GM23338 (cell line): Measurements from ENCODE around the gene PFKP. TPM values are rescaled to one million over a fixed set of nuclear protein-coding genes. Genes with fewer than 3 reads are reported as not detected.

Source experiments
- ATAC-seq: fragments of 200-7000 bp; cut with Tn5 transposase; 3 replicates; pipeline ENCODE4 v1.9.1; 2020
- DNase-seq: peaks from one replicate; pipeline ENCODE4 v3.0.0-alpha.2; 2015; ENCODE audit warnings: low spot score
- H2AFZ ChIP-seq: fragments of 200-600 bp; sonication (generic); 2 replicates; pipeline ENCODE4 v1.8.0; 2016; ENCODE audit warnings: antibody characterized with exemption, mild to moderate bottlenecking, moderate library complexity
- H3F3A ChIP-seq: fragments of 200-600 bp; sonication (generic); replicated peaks from 2 replicates; pipeline ENCODE4 v1.8.0; 2017; ENCODE audit warnings: antibody characterized with exemption, mixed run types, low read depth
- H3K27ac ChIP-seq: fragments of 200-600 bp; sonication (generic); 2 replicates; pipeline ENCODE4 v1.6.1; 2016; ENCODE audit warnings: low read depth
- H3K27me3 ChIP-seq: fragments of 200-600 bp; sonication (generic); 2 replicates; pipeline ENCODE4 v1.8.0; 2016; ENCODE audit warnings: mild to moderate bottlenecking, mixed run types, moderate library complexity; ENCODE audit not compliant: insufficient read depth
- H3K36me3 ChIP-seq: fragments of 200-600 bp; sonication (generic); 2 replicates; pipeline ENCODE4 v1.8.0; 2016; ENCODE audit warnings: mild to moderate bottlenecking; ENCODE audit not compliant: insufficient read depth
- H3K4me1 ChIP-seq: fragments of 200-600 bp; sonication (generic); 2 replicates; pipeline ENCODE4 v1.8.0; 2016; ENCODE audit warnings: mild to moderate bottlenecking, moderate library complexity; ENCODE audit not compliant: insufficient read depth
- H3K4me2 ChIP-seq: fragments of 200-600 bp; sonication (generic); 2 replicates; pipeline ENCODE4 v1.7.1; 2017; ENCODE audit warnings: mixed run types
- H3K4me3 ChIP-seq: fragments of 200-600 bp; sonication (generic); 2 replicates; pipeline ENCODE4 v1.6.1; 2016; ENCODE audit warnings: mixed run types
- H3K79me2 ChIP-seq: fragments of 200-600 bp; sonication (generic); replicated peaks from 2 replicates; pipeline ENCODE4 v1.8.0; 2017; ENCODE audit warnings: mild to moderate bottlenecking; ENCODE audit not compliant: insufficient read depth
- H3K9me2 ChIP-seq: fragments of 200-600 bp; sonication (generic); 2 replicates; pipeline ENCODE4 v1.8.0; 2017; ENCODE audit not compliant: insufficient read depth
- H4K20me1 ChIP-seq: fragments of 200-600 bp; sonication (generic); replicated peaks from 2 replicates; pipeline ENCODE4 v1.8.0; 2017; ENCODE audit warnings: mild to moderate bottlenecking; ENCODE audit not compliant: insufficient read depth
- H3K27ac Mint-ChIP-seq: 2 replicates; pipeline ENCODE4 v1.8.0; 2020; ENCODE audit warnings: inconsistent platforms, mild to moderate bottlenecking, moderate library complexity, mixed read lengths
- H3K27me3 Mint-ChIP-seq: 3 replicates; pipeline ENCODE4 v1.8.0; 2022; ENCODE audit warnings: low read depth, mild to moderate bottlenecking, moderate library complexity, mixed read lengths, inconsistent platforms; ENCODE audit not compliant: insufficient read depth, poor library complexity
- H3K36me3 Mint-ChIP-seq: 3 replicates; pipeline ENCODE4 v1.8.0; 2021; ENCODE audit warnings: low read depth, mild to moderate bottlenecking, inconsistent platforms, moderate library complexity, mixed read lengths
- H3K4me1 Mint-ChIP-seq: 3 replicates; pipeline ENCODE4 v1.8.0; 2020; ENCODE audit warnings: mild to moderate bottlenecking, inconsistent platforms, mixed read lengths
- H3K4me3 Mint-ChIP-seq: 3 replicates; pipeline ENCODE4 v1.8.0; 2021; ENCODE audit warnings: moderate library complexity, mild to moderate bottlenecking, inconsistent platforms, mixed read lengths
- H3K9me3 Mint-ChIP-seq: 3 replicates; pipeline ENCODE4 v1.8.0; 2020; ENCODE audit warnings: moderate library complexity, mild to moderate bottlenecking, inconsistent platforms, mixed read lengths
- EZH2phosphoT487 ChIP-seq: fragments of 200-600 bp; sonication (generic); IDR thresholded peaks from one replicate; pipeline ENCODE4 v1.8.1; 2018; ENCODE audit warnings: antibody characterized with exemption; ENCODE audit not compliant: unreplicated experiment
- NANOG ChIP-seq: IDR thresholded peaks from 2 replicates; pipeline ENCODE4 v1.6.1; 2016; ENCODE audit warnings: antibody characterized with exemption, borderline replicate concordance
- STAT1 ChIP-seq: IDR thresholded peaks from one replicate; pipeline ENCODE4 v1.6.1; 2016; ENCODE audit warnings: antibody characterized with exemption; ENCODE audit not compliant: unreplicated experiment
- ZNF114 ChIP-seq: fragments of 250-450 bp; sonication (Bioruptor Pico); IDR thresholded peaks from 2 replicates; pipeline ENCODE4 v1.5.0; 2020; ENCODE audit warnings: mild to moderate bottlenecking, moderate library complexity
- polyA plus RNA-seq: library from polyadenylated mRNA; unstranded; fragments of >200 nt; fragmentation: Nextera tagmentation; extraction: Ambion mirVana; gene quantifications from 2 replicates; pipeline ENCODE4 v1.2.1, GENCODE V29; 2016
- total RNA-seq: library from RNA; depleted of rRNA; stranded (reverse); fragments of >200 nt; shearing (Covaris generic); gene quantifications from 2 replicates; pipeline ENCODE4 v1.2.3, GENCODE V29; 2014
- TF ChIP-seq, protein P1 (sequence below), 2 experiments: fragments of 200-600 bp in 1 of 2; sonication (generic) in 1 of 2; conservative IDR thresholded peaks; 2 replicates each; pipeline versions ENCODE4 v1.5.1 to v1.6.1; 2016 to 2017; ENCODE audit warnings: antibody characterized with exemption in 2 of 2, low read depth in 2 of 2, mild to moderate bottlenecking in 2 of 2, moderate library complexity in 1 of 2
- TF ChIP-seq, protein P2 (sequence below): fragments of 250-450 bp; sonication (Bioruptor Pico); IDR thresholded peaks from 2 replicates; pipeline ENCODE4 v1.5.0; 2020; ENCODE audit warnings: mild to moderate bottlenecking, moderate library complexity

Gene PFKP
- total and polyA plus RNA-seq, 2 experiments from 2014 or later, result 56.3 to 120 TPM

DNA sequence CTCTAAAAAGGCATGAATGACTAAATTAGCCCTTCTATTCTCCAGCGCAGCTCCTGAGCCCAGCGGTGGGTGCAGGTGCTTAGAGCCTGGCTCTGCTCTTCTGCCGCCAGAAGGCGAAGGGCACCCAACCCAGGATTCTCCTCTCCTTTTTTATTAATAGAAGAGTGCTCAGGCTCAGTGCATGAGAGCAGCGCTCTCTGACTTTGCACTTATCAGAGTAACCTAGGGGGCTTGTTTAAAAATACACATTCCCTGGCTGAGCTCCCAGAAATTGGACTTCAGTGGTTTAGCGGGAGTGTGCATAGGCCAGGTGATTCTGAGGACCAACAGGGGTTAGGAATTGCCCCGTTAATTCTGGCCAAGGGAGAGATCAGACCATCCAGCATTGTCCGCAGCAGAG lies 1.7 kb upstream of the PFKP start (continued):
- TF ChIP-seq, protein P1, sequence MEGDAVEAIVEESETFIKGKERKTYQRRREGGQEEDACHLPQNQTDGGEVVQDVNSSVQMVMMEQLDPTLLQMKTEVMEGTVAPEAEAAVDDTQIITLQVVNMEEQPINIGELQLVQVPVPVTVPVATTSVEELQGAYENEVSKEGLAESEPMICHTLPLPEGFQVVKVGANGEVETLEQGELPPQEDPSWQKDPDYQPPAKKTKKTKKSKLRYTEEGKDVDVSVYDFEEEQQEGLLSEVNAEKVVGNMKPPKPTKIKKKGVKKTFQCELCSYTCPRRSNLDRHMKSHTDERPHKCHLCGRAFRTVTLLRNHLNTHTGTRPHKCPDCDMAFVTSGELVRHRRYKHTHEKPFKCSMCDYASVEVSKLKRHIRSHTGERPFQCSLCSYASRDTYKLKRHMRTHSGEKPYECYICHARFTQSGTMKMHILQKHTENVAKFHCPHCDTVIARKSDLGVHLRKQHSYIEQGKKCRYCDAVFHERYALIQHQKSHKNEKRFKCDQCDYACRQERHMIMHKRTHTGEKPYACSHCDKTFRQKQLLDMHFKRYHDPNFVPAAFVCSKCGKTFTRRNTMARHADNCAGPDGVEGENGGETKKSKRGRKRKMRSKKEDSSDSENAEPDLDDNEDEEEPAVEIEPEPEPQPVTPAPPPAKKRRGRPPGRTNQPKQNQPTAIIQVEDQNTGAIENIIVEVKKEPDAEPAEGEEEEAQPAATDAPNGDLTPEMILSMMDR (conservative IDR thresholded peaks at IDR 0.05; ENCODE audit: low read depth in 2 of 2), result no peak
- TF ChIP-seq EZH2phosphoT487, result no peak

DNA sequence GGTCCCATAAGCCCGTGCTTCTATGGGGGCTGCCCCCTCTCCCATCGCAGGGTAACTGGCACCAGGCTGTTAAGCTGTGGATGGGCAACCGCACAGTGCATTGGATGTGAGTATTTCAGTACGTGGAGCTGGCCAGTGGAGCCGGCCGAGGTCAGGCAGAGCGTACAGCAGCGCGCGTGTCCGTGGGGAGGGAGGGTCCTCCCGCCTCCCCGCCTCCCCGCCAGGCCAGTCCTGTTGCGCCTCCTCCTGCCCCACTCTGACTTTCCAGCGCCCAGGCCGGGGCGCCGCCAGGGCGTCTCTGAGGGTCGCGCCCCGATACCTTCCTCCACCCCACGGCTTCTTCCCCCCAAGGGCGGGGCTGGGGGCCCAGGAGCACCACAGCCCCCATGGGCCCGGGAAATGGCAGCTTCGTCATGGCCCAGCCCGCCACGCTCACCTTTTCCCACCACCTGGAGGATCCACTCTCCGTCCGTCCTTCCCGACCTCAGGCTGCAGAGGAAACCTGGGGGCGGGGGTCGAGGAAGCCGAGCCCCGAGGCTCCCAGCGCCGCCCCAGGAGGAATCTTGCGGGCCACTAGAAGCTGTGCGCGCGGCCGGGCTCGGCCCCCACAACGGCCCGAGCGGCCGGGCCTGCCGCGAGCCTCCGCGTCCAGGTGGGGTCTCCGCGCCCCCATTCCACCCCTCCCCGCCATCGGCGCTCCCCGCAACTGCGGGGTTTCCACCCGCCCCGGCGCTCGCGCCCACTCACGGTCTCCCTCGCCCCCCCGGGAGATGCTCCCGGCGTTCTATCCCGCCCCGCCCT lies 831 bp upstream of the PFKP start:
- Mint-ChIP-seq H3K4me3 (peak overlapping the region; percentile 70), H3K9me3 (no peaks in the 10 kb centered on the region), H3K4me1 (peaks cover 17% of the 10 kb centered on the region), H3K36me3 (peaks cover 23% of the 10 kb centered on the region), H3K27ac (no peak overlapping the region), H3K27me3 (peaks cover 33% of the 10 kb centered on the region)
- peak; percentile 41 for DNase-seq
- peak; percentile 28 for ATAC-seq
- H3K4me1 ChIP-seq, result peaks cover 13% of the 10 kb centered on the region; the same call in 1 of the 2 replicates
- peak overlapping the region; percentile 91 for H3K4me2 ChIP-seq
- peaks cover 26% of the 10 kb centered on the region for H3K79me2 ChIP-seq
- no peaks in the 10 kb centered on the region for H3K9me2 ChIP-seq
- TF ChIP-seq, protein P1 (conservative IDR thresholded peaks at IDR 0.05; ENCODE audit: low read depth in 2 of 2), result no peak; a peak in 1 of 4 replicates
- TF ChIP-seq NANOG (no peak), EZH2phosphoT487 (no peak), STAT1 (no peak), ZNF114 (CRISPR knock-in tag) (no peak)
- TF ChIP-seq, protein P2, sequence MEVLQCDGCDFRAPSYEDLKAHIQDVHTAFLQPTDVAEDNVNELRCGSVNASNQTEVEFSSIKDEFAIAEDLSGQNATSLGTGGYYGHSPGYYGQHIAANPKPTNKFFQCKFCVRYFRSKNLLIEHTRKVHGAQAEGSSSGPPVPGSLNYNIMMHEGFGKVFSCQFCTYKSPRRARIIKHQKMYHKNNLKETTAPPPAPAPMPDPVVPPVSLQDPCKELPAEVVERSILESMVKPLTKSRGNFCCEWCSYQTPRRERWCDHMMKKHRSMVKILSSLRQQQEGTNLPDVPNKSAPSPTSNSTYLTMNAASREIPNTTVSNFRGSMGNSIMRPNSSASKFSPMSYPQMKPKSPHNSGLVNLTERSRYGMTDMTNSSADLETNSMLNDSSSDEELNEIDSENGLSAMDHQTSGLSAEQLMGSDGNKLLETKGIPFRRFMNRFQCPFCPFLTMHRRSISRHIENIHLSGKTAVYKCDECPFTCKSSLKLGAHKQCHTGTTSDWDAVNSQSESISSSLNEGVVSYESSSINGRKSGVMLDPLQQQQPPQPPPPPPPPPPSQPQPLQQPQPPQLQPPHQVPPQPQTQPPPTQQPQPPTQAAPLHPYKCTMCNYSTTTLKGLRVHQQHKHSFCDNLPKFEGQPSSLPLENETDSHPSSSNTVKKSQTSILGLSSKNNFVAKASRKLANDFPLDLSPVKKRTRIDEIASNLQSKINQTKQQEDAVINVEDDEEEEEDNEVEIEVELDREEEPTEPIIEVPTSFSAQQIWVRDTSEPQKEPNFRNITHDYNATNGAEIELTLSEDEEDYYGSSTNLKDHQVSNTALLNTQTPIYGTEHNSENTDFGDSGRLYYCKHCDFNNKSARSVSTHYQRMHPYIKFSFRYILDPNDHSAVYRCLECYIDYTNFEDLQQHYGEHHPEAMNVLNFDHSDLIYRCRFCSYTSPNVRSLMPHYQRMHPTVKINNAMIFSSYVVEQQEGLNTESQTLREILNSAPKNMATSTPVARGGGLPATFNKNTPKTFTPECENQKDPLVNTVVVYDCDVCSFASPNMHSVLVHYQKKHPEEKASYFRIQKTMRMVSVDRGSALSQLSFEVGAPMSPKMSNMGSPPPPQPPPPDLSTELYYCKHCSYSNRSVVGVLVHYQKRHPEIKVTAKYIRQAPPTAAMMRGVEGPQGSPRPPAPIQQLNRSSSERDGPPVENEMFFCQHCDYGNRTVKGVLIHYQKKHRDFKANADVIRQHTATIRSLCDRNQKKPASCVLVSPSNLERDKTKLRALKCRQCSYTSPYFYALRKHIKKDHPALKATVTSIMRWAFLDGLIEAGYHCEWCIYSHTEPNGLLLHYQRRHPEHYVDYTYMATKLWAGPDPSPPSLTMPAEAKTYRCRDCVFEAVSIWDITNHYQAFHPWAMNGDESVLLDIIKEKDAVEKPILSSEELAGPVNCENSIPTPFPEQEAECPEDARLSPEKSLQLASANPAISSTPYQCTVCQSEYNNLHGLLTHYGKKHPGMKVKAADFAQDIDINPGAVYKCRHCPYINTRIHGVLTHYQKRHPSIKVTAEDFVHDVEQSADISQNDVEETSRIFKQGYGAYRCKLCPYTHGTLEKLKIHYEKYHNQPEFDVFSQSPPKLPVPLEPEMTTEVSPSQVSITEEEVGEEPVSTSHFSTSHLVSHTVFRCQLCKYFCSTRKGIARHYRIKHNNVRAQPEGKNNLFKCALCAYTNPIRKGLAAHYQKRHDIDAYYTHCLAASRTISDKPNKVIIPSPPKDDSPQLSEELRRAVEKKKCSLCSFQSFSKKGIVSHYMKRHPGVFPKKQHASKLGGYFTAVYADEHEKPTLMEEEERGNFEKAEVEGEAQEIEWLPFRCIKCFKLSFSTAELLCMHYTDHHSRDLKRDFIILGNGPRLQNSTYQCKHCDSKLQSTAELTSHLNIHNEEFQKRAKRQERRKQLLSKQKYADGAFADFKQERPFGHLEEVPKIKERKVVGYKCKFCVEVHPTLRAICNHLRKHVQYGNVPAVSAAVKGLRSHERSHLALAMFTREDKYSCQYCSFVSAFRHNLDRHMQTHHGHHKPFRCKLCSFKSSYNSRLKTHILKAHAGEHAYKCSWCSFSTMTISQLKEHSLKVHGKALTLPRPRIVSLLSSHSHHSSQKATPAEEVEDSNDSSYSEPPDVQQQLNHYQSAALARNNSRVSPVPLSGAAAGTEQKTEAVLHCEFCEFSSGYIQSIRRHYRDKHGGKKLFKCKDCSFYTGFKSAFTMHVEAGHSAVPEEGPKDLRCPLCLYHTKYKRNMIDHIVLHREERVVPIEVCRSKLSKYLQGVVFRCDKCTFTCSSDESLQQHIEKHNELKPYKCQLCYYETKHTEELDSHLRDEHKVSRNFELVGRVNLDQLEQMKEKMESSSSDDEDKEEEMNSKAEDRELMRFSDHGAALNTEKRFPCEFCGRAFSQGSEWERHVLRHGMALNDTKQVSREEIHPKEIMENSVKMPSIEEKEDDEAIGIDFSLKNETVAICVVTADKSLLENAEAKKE (CRISPR knock-in tag), result no peak
- H3K27ac ChIP-seq, result no peak overlapping the region
- peaks cover 4% of the 10 kb centered on the region; the same call in 1 of the 2 replicates for H3K36me3 ChIP-seq
- H4K20me1 ChIP-seq, result peaks cover 10% of the 10 kb centered on the region
- H3K4me3 ChIP-seq, result peak overlapping the region; percentile 94
- H2AFZ ChIP-seq, result peak overlapping the region; percentile 90
- peaks cover 23% of the 10 kb centered on the region for H3K27me3 ChIP-seq
- no peaks in the 10 kb centered on the region for H3F3A ChIP-seq
